ENCODE measurements around the gene SCAANT1.

DNA sequence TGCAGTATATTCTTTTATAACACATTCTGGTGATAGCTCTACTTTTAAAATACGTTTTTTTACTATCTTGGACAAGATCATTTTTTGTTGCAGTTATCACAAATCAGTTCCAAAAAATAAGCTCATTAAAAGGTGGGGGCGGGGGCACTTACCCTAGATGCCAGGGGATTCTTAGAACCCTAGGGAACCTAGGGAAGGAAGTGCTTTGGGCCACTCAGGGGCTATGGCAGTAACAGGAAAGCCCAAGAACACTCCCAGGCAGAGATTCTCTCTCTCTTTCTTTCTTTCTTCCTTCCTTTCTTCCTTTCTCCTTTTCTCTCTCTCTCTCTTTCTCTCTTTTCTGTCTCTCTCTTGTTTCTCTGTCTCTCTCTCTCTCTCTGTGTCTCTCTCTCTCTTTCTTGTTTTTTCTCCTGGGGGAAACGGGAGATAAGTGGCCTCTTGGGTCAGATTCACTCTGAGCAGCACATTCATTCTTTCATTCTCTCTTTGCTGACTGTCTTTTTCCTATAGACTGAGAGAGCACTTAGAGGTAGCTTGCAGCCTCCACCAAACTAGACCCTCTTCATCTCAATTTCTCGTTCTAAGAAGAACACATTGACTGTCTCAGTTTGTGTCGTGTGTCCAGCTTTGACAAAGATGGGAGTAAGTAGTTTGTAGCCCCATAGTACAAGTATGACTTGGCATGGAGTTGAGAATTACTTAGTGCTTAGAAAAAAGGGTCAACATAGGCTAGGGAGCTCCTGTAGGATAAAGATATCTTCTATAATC lies 16.6 kb downstream of the SCAANT1 start:
- TF ChIP-seq EZH2 (IDR thresholded peaks at IDR 0.05; ENCODE audit: borderline replicate concordance, low read length) (no peak), CTCF (IDR thresholded peaks at IDR 0.05; ENCODE audit: low read length) (no peak)
